K562 (cell line): ENCODE results near the gene PNPLA7. TPM values are rescaled to one million over a fixed set of nuclear protein-coding genes. Genes with fewer than 3 reads are reported as not detected.

Experiments
- ATAC-seq: fragments of 200-7000 bp; cut with Tn5 transposase; 3 replicates; pipeline ENCODE4 v1.9.1; 2020; ENCODE audit warnings: moderate library complexity
- BruUV-seq: library from RNA; stranded (reverse); fragments of 400-500 nt; replicated peaks from 2 replicates; lab custom pipeline; 2021; lab: Mats Ljungman, UMichigan
- CTCF ChIA-PET: fragments of 300-600 bp; formaldehyde crosslinking; extraction: SDS; loops from one replicate; lab custom pipeline; 2021; ENCODE audit warnings: low intra/inter-chr PET ratio; lab: Yijun Ruan, JAX
- POLR2A ChIA-PET: fragments of 300-600, 350-650 bp; sonication (Branson Sonifier 250); formaldehyde crosslinking; extraction: SDS; loops from one replicate; lab custom pipeline; 2021; ENCODE audit warnings: antibody characterized with exemption, inconsistent platforms; lab: Yijun Ruan, JAX
- DNase-seq, 4 experiments: peaks; one replicate each; pipeline versions ENCODE4 v3.0.0 to v3.0.0-alpha.2; 2011 to 2018; ENCODE audit warnings: low spot score in 3 of 4, mixed read lengths in 3 of 4; ENCODE audit errors: extremely low read depth in 1 of 4
- FAIRE-seq: peaks from 2 replicates; lab custom pipeline; 2011; peaks lifted over from hg19 to GRCh38; lab: Jason Lieb, UNC
- H2AFZ ChIP-seq: 2 replicates; pipeline ENCODE4 v1.6.0; 2011; ENCODE audit warnings: low read depth, low read length, control low read depth, inconsistent platforms
- H3K27ac ChIP-seq: fragments of 200-600 bp; 3 replicates; pipeline ENCODE4 v1.8.0; 2011; ENCODE audit warnings: low read depth, mild to moderate bottlenecking, control low read depth, inconsistent platforms, low read length, moderate library complexity, mixed read lengths; ENCODE audit errors: extremely low read depth
- H3K27me3 ChIP-seq, 2 experiments: fragments of 300-600 bp in 1 of 2; 2 replicates in 1 of 2; 3 replicates in 1 of 2; pipeline versions ENCODE4 v1.6.0 to v1.8.0; 2011; ENCODE audit warnings: inconsistent platforms in 2 of 2, low read length in 2 of 2, mild to moderate bottlenecking in 1 of 2, mixed read lengths in 1 of 2, moderate library complexity in 1 of 2; ENCODE audit not compliant: control insufficient read depth in 2 of 2, insufficient read depth in 2 of 2
- H3K36me3 ChIP-seq: fragments of 300-600 bp; 3 replicates; pipeline ENCODE4 v1.8.0; 2011; ENCODE audit warnings: mild to moderate bottlenecking, low read length, inconsistent platforms; ENCODE audit not compliant: control insufficient read depth, insufficient read depth
- H3K4me1 ChIP-seq, 2 experiments: fragments of 200-600 bp in 1 of 2; replicated peaks in 1 of 2; 2 replicates in 1 of 2; 3 replicates in 1 of 2; pipeline versions ENCODE4 v1.5.1 to v1.8.0; 2011; ENCODE audit warnings: inconsistent platforms in 2 of 2, low read length in 2 of 2, mild to moderate bottlenecking in 1 of 2, mixed read lengths in 1 of 2, moderate library complexity in 1 of 2; ENCODE audit not compliant: control insufficient read depth in 2 of 2, insufficient read depth in 2 of 2
- H3K4me2 ChIP-seq: 2 replicates; pipeline ENCODE4 v1.6.1; 2011; ENCODE audit warnings: low read length, control low read depth, inconsistent platforms, mixed read lengths; ENCODE audit not compliant: insufficient read depth
- H3K4me3 ChIP-seq: fragments of 200-600 bp; sonication (generic), shearing (Covaris generic); 2 replicates; pipeline ENCODE4 v1.5.1; 2016; ENCODE audit warnings: control low read depth, inconsistent platforms
- H3K79me2 ChIP-seq: fragments of 200-600 bp; 3 replicates; pipeline ENCODE4 v1.8.0; 2011; ENCODE audit warnings: low read length, inconsistent platforms; ENCODE audit not compliant: control insufficient read depth, insufficient read depth
- H3K9ac ChIP-seq, 2 experiments: 2 replicates each; pipeline versions ENCODE4 v1.6.0 to v1.6.1; 2011; ENCODE audit warnings: low read depth in 2 of 2, low read length in 2 of 2, control low read depth in 1 of 2, inconsistent platforms in 1 of 2, mild to moderate bottlenecking in 1 of 2, mixed read lengths in 1 of 2; ENCODE audit not compliant: insufficient read depth in 1 of 2
- H3K9me1 ChIP-seq: one replicate; pipeline ENCODE4 v1.6.0; 2011; ENCODE audit warnings: inconsistent platforms, mild to moderate bottlenecking, low read length, moderate library complexity; ENCODE audit not compliant: control insufficient read depth, insufficient read depth
- H3K9me3 ChIP-seq: replicated peaks from 2 replicates; pipeline ENCODE4 v1.5.1; 2011; ENCODE audit warnings: low read depth, low read length, inconsistent platforms; ENCODE audit not compliant: control insufficient read depth, insufficient read depth
- H4K20me1 ChIP-seq: replicated peaks from 2 replicates; pipeline ENCODE4 v1.6.1; 2011; ENCODE audit warnings: low read length, inconsistent platforms, mixed read lengths; ENCODE audit not compliant: control insufficient read depth, insufficient read depth
- HDAC2 ChIP-seq: fragments of 450-650 bp; IDR thresholded peaks from 2 replicates; pipeline ENCODE4 v1.6.1; 2016; ENCODE audit warnings: mild to moderate bottlenecking
- MCM3 ChIP-seq: fragments of 450-650 bp; IDR thresholded peaks from 2 replicates; pipeline ENCODE4 v1.6.1; 2016
- PHB ChIP-seq: fragments of 250-450 bp; sonication (Bioruptor Pico); IDR thresholded peaks from 2 replicates; pipeline ENCODE4 v1.5.0; 2021
- PPARD ChIP-seq: fragments of 250-450 bp; sonication (Bioruptor Pico); IDR thresholded peaks from 2 replicates; pipeline ENCODE4 v1.8.0; 2022; ENCODE audit warnings: inconsistent platforms, mild to moderate bottlenecking, moderate library complexity
- ZNF121 ChIP-seq: sonication (generic); formaldehyde crosslinking; conservative IDR thresholded peaks from 2 replicates; pipeline ENCODE4 v1.8.0; 2022; ENCODE audit warnings: missing genetic modification reagents
- WGBS: fragments of 100-300 bp; shearing (Covaris generic); methylation state at CpG from one replicate; pipeline ENCODE4 v1.1.6; 2016; ENCODE audit warnings: low coverage, mixed read lengths; ENCODE audit not compliant: insufficient coverage; ENCODE audit errors: missing lambda C conversion rate; 5-methylcytosine and 5-hydroxymethylcytosine counted together
- in situ Hi-C: fragments of 300-500 bp; cut with MboI; formaldehyde crosslinking; loops from 4 replicates; pipeline ENCODE4 v1.15.0; 2018; ENCODE audit warnings: inconsistent platforms, mixed read lengths
- intact Hi-C: fragments of 100-400 bp; cut with micrococcal nuclease; formaldehyde crosslinking; loops from 2 replicates; pipeline ENCODE4 v1.14.2; 2022
- polyA plus RNA-seq, 8 experiments: library from polyadenylated mRNA; depleted of rRNA in 4 of 8; stranded (reverse) in 5 of 8; unstranded in 3 of 8; fragments of >200 nt; fragmentation: Nextera tagmentation in 2 of 8; fragmentation: Illumina TruSeq in 1 of 8; extraction: Ambion mirVana in 2 of 8; extraction: Trizol in 1 of 8; gene quantifications; 2 replicates each; pipeline versions ENCODE4 v1.2.1 to v1.2.3, GENCODE V29; 2011 to 2014; ENCODE audit warnings: inconsistent platforms in 1 of 8, missing spikeins in 1 of 8
- total RNA-seq, 7 experiments: library from RNA; depleted of rRNA in 6 of 7; stranded (reverse); fragments of >200 nt in 6 of 7; fragmentation: Illumina TruSeq in 2 of 7; extraction: Trizol in 2 of 7; gene quantifications; 2 replicates each; pipeline versions ENCODE4 v1.2.1 to v1.2.3, GENCODE V29; 2011 to 2021; ENCODE audit warnings: low replicate concordance in 1 of 7

PNPLA7 gene
- total and polyA plus RNA-seq, 9 of the 15 experiments (the other 6 are each of a cell fraction or from before 2014, with no cell fraction given): 0.01 to 0.85 (median 0.19) TPM; not detected in 1

DNA sequence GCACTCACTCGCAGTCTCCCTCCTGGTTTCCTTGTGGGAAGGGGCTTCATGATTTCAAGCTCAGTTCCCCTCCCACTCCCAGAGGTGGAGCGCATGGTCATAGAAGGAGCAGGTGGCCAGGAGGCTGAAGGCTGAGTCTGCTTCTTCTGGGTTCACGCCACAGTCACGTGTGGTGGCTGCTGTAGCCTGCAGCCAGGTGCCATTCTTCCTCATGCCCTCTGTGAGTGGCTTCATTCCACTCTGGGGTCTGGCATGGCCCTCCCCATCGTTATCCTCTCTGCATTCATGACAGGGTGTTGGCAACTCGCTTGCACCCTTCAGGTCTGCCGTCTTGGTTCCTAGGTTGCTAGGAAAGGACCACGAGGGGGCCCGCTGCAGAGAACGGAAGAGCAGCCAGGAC is 5.0 kb upstream of the PNPLA7 start:
- Histone ChIP-seq H3K9ac (peak overlapping the region in 1 of 2 experiments; percentile 60; a peak in 1 of 4 replicates), H4K20me1 (peaks cover 5% of the 10 kb centered on the region; the same call in 1 of the 2 replicates), H3K4me1 (peaks cover 2 to 22% of the 10 kb centered on the region in 2 experiments; a peak in 4 of 5 replicates), H2AFZ (no peak overlapping the region), H3K27me3 (no peaks in the 10 kb centered on the region), H3K36me3 (peaks cover 68% of the 10 kb centered on the region), H3K79me2 (peaks cover 18% of the 10 kb centered on the region), H3K9me1 (no peaks in the 10 kb centered on the region), H3K4me2 (no peak overlapping the region), H3K9me3 (no peaks in the 10 kb centered on the region), H3K27ac (no peak overlapping the region), H3K4me3 (no peak overlapping the region)
- ATAC-seq: no peak
- CTCF ChIA-PET: no interaction called here
- POLR2A ChIA-PET: interaction anchor here (1.0 kb wide), 1 partner anchor 13 kb away, joined by 4 read pairs; no protein-coding TSS in a partner anchor
- no peak for FAIRE-seq
- WGBS: 92% methylated on average over 10 of the region's 10 CpGs
- DNase-seq: no peak
- intact Hi-C loops: loop anchor here (10.0 kb wide), 1 partner anchor 120 kb away; no protein-coding TSS in a partner anchor
- no TSS peak for BruUV-seq
- no peak for TF ChIP-seq HDAC2
- TF ChIP-seq PPARD (CRISPR knock-in tag): no peak
- TF ChIP-seq MCM3: no peak
- in situ Hi-C loops: no loop called here

GRCh38 chr9:137554349-137554748 is 4.1 kb upstream of the PNPLA7 start:
- DNase-seq (no peak), ATAC-seq (no peak), FAIRE-seq (no peak)
- no TSS peak for BruUV-seq
- CTCF ChIA-PET: interaction anchor here (1.0 kb wide), 1 partner anchor 28 kb away, joined by 3 read pairs; no protein-coding TSS in a partner anchor
- POLR2A ChIA-PET: interaction anchor here (1.0 kb wide), 1 partner anchor 12 kb away, joined by 4 read pairs; no protein-coding TSS in a partner anchor
- WGBS: 70% methylated on average over 1 of the region's 1 CpG
- Histone ChIP-seq H3K36me3 (peaks cover 62% of the 10 kb centered on the region), H3K27ac (peak overlapping the region; percentile 19; the same call in 1 of the 3 replicates), H3K4me3 (no peak overlapping the region), H3K9me1 (no peaks in the 10 kb centered on the region), H3K9me3 (no peaks in the 10 kb centered on the region), H3K9ac (no peak overlapping the region), H3K4me1 (peaks cover 2 to 29% of the 10 kb centered on the region in 2 experiments; a peak in 4 of 5 replicates), H4K20me1 (peaks cover 5% of the 10 kb centered on the region; the same call in 1 of the 2 replicates), H3K79me2 (peaks cover 18% of the 10 kb centered on the region), H3K27me3 (no peaks in the 10 kb centered on the region), H2AFZ (no peak overlapping the region), H3K4me2 (no peak overlapping the region)
- intact Hi-C loops (loop anchor here (10.0 kb wide), 1 partner anchor 120 kb away; no protein-coding TSS in a partner anchor), in situ Hi-C loops (no loop called here)
- TF ChIP-seq PHB (CRISPR knock-in tag) (no peak), ZNF121 (CRISPR knock-in tag) (peak; percentile 47)
